Ascending aorta (tissue), 2 donors: ENCODE results near the gene PPP2R5C. TPM values are rescaled to one million over a fixed set of nuclear protein-coding genes. Genes with fewer than 3 reads are reported as not detected.
A peak's percentile ranks its signal among the peaks of the same experiment; 100 is the strongest.

ENCODE experiments used
- DNase-seq, 2 donors: peaks; one replicate each; pipeline ENCODE4 v3.0.0-alpha.2; 2019; ENCODE audit warnings: low spot score in 2 of 2
- H3K27ac ChIP-seq, 2 donors: fragments of 200-600 bp; sonication (generic); one replicate each; pipeline ENCODE4 v1.5.1; 2016 to 2017; ENCODE audit warnings: mild to moderate bottlenecking in 1 of 2
- H3K27me3 ChIP-seq: fragments of 200-600 bp; sonication (generic); one replicate; pipeline ENCODE4 v1.5.1; 2017
- H3K36me3 ChIP-seq, 2 donors: fragments of 200-600 bp; sonication (generic); one replicate each; pipeline ENCODE4 v1.5.1; 2016
- H3K4me1 ChIP-seq, 2 donors: fragments of 200-600 bp; sonication (generic); one replicate each; pipeline ENCODE4 v1.5.1; 2016 to 2017; ENCODE audit warnings: mild to moderate bottlenecking in 1 of 2
- H3K4me3 ChIP-seq, 2 donors: fragments of 200-600 bp; sonication (generic); one replicate each; pipeline ENCODE4 v1.5.1; 2016 to 2017; ENCODE audit warnings: mild to moderate bottlenecking in 1 of 2
- H3K9me3 ChIP-seq, 2 donors: fragments of 200-600 bp; sonication (generic); one replicate each; pipeline ENCODE4 v1.5.1; 2016
- intact Hi-C: fragments of 100-400 bp; cut with DNase I; formaldehyde crosslinking; loops from one replicate; pipeline ENCODE4 v1.15.1; 2023
- total RNA-seq: library from RNA; depleted of rRNA; stranded (reverse); fragments of >200 nt; gene quantifications from one replicate; pipeline ENCODE4 v1.1.0, GENCODE V29; 2016
- TF ChIP-seq, protein P1 (sequence below), 3 experiments: fragments of 200-600 bp in 2 of 3; fragments of 450-650 bp in 1 of 3; sonication (generic) in 2 of 3; IDR thresholded peaks; one replicate each; pipeline ENCODE4 v1.5.1; 2016 to 2019; ENCODE audit warnings: antibody characterized with exemption in 3 of 3, mild to moderate bottlenecking in 1 of 3, moderate library complexity in 1 of 3

The PPP2R5C gene
- total RNA-seq, 1 donor from 2014 or later, result 45.6 TPM

DNA sequence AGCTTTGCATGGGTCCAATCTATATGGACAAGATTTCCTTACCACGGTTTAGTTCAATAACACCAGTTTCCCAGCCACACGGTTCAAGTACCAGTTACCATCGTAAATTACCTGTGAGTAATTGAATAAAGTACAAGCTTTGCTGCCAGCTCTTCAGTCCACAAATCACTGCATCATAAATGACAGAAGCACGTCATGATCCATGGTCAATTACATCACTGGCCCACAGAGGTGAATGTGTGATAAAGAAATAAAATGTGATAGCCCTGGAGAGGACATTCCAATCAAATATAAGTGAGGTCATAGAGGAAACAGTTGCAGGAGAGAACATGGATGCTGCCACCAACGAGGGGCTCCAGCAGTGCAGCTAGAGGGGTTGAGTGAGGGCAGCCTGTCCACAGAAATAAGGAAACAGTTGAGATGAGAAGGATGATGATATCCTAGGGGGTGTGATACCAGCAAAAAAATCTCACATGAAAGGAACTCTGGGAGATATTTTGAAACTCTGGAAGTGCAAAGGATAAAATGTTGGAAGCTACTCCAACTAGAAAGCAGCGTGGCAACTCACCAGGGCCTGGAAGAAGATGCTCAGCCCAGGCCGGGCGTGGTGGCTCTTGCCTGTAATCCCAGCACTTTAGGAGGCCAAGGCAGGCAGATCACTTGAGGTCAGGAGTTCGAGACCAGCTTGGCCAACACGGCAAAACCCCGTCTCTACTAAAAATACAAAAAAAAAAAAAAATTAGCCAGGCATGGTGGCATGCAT lies 197.1 kb downstream of the PPP2R5C start:
- Histone ChIP-seq H3K36me3 (no peaks in the 10 kb centered on the region), H3K9me3 (no peaks in the 10 kb centered on the region), H3K27me3 (no peaks in the 10 kb centered on the region), H3K27ac (no peak overlapping the region), H3K4me1 (no peaks in the 10 kb centered on the region), H3K4me3 (no peak overlapping the region)
- peak in 1 of 2 donors; percentile 58 for DNase-seq
- intact Hi-C loops, result no loop called here
- TF ChIP-seq, protein P1, sequence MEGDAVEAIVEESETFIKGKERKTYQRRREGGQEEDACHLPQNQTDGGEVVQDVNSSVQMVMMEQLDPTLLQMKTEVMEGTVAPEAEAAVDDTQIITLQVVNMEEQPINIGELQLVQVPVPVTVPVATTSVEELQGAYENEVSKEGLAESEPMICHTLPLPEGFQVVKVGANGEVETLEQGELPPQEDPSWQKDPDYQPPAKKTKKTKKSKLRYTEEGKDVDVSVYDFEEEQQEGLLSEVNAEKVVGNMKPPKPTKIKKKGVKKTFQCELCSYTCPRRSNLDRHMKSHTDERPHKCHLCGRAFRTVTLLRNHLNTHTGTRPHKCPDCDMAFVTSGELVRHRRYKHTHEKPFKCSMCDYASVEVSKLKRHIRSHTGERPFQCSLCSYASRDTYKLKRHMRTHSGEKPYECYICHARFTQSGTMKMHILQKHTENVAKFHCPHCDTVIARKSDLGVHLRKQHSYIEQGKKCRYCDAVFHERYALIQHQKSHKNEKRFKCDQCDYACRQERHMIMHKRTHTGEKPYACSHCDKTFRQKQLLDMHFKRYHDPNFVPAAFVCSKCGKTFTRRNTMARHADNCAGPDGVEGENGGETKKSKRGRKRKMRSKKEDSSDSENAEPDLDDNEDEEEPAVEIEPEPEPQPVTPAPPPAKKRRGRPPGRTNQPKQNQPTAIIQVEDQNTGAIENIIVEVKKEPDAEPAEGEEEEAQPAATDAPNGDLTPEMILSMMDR (IDR thresholded peaks at IDR 0.05), result no peak

DNA sequence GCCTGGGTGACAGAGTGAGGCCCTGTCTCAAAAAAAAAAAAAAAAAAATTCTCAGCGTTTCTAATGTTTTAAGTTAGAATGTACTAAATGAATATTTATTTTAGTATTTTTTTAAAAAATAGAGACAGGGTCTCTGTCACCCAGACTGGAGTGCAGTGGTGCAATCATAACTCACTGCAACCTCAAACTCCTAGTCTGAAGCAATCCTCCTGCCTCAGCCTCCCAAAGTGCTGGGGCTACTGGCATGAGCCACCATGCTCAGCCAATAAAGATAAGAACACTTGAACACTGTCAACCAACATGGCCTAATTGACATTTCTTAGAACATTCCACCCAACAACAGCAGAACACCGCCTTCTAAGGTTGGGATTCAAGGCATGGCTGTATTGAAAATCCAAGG lies 197.8 kb downstream of the PPP2R5C start:
- intact Hi-C loops, result no loop called here
- no peaks in the 10 kb centered on the region for H3K9me3 ChIP-seq
- H3K27me3 ChIP-seq, result no peaks in the 10 kb centered on the region
- peaks cover 0 to 3% of the 10 kb centered on the region in 2 donors for H3K4me1 ChIP-seq
- no peaks in the 10 kb centered on the region for H3K36me3 ChIP-seq
- TF ChIP-seq, protein P1 (IDR thresholded peaks at IDR 0.05), result no peak
- no peak overlapping the region for H3K4me3 ChIP-seq
- peak in 1 of 2 donors; percentile 47 for DNase-seq
- no peak overlapping the region for H3K27ac ChIP-seq

DNA sequence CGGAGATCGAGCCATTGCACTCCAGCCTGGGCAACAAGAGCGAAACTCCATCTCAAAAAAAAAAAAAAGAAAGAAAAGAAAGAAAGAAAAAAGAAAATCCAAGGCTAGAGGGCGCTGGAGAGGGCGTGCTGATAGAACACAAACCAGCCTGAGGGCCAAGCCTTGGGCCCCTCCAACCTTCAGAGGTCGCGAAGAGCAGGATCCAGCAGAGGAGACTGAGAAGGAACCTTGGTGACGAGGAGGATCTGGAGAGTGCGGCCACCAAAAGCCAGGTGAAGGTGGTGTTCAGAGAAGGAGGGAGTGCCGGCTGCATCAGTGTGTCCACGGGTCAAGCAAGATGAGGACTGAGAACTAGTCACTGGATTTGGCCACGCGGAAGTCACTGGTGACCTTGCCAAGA lies 198.7 kb downstream of the PPP2R5C start:
- Histone ChIP-seq H3K36me3 (no peaks in the 10 kb centered on the region), H3K27ac (no peak overlapping the region), H3K4me1 (peaks cover 2 to 3% of the 10 kb centered on the region in 2 donors), H3K9me3 (no peaks in the 10 kb centered on the region), H3K27me3 (no peaks in the 10 kb centered on the region), H3K4me3 (no peak overlapping the region)
- DNase-seq, result peak in 1 of 2 donors; percentile 61
- intact Hi-C loops, result loop anchor here (2.0 to 10.0 kb wide), 7 partner anchors 87 to 1583 kb away; partner anchors contain the start of genes EIF5, PPP2R5C, WDR20 and WDR25
- TF ChIP-seq, protein P1 (IDR thresholded peaks at IDR 0.05), result peak in 1 of 3 experiments; percentile 41

DNA sequence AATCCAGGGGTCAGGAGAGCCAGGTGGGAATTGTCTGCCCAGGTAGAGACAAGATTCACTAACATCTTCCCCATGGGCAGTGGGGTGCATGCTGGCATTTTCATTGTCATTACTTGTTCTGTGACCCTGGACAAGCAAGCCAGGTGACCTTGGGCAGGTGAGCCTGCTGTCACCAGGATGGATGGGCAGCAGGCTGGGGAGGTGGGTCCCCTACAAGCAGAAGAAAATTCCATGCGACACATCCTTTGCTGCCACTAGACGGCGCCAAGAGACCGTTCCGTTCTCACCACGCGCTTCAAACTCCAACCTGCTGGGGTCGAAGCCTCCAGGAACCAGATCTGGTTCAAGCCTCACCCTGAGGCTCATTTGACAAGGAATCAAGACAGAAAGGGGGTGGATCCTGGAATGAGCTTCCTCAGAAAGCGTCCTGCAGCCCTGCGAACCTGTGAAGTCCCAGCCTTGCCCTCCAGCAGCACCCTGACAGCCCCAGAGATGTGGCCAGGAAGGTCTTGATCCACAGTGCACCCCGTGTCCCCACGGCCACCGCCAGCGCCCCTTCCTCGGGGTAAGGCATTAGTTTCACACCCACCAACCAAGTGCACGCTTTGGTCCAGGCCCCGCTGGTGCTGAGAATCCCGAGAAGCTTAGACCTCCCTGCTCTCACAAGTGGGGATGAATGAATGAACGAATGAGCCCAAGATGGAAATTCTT lies 199.7 kb downstream of the PPP2R5C start:
- Histone ChIP-seq H3K36me3 (no peaks in the 10 kb centered on the region), H3K9me3 (no peaks in the 10 kb centered on the region), H3K4me3 (no peak overlapping the region), H3K27ac (no peak overlapping the region), H3K4me1 (peaks cover 2 to 3% of the 10 kb centered on the region in 2 donors), H3K27me3 (no peaks in the 10 kb centered on the region)
- intact Hi-C loops, result loop anchor here (2.0 to 10.0 kb wide), 7 partner anchors 86 to 1584 kb away; partner anchors contain the start of genes EIF5, PPP2R5C, WDR20 and WDR25
- DNase-seq, result peak in 1 of 2 donors; percentile 87
- TF ChIP-seq, protein P1 (IDR thresholded peaks at IDR 0.05), result peak; percentile 74 to 87 (median 76)

DNA sequence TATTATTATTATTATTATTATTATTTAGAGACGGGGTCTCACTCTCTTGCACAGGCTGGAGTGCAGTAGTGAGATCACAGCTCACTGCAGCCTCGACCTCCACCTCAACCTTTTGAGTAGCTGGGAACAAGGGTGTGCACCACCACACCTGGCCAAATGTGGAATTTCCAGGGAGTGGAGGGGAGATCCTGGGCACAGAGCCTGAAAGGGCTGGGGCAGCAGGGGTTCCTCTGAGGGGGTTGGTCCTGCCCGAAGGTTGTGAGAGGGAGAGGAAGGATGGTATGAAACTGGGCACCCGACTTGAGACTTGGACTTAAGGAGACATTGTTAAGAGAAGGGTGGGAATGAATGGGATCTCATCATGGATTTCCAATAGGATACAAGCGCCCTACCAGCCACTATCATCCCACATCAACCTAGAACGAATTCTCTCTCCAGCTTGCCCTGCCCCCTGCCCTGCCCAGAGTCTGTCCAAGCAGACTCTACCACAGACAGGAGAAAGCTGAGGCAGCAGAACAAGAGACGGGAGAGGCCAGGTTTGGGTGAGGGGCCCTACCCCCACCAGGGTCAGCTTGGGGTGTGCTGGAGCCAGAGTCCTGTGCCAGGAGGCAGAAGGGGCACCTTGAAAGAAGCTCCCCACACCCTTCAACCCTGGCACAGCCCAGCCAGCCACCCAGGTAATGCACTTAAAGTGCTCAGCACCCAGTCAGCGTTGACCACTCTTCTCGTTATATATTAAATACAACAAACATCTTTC lies 200.4 kb downstream of the PPP2R5C start:
- Histone ChIP-seq H3K27me3 (no peaks in the 10 kb centered on the region), H3K9me3 (no peaks in the 10 kb centered on the region), H3K4me3 (no peak overlapping the region), H3K4me1 (peaks cover 2 to 3% of the 10 kb centered on the region in 2 donors), H3K36me3 (no peaks in the 10 kb centered on the region), H3K27ac (no peak overlapping the region)
- no peak for DNase-seq
- intact Hi-C loops, result loop anchor here (2.0 to 10.0 kb wide), 7 partner anchors 85 to 1585 kb away; partner anchors contain the start of genes EIF5, PPP2R5C, WDR20 and WDR25
- TF ChIP-seq, protein P1 (IDR thresholded peaks at IDR 0.05), result no peak
